ENCODE data around the gene TKTL1. TPM values are rescaled to one million over a fixed set of nuclear protein-coding genes. Genes with fewer than 3 reads are reported as not detected.

The TKTL1 gene
- total RNA-seq, 4 donors from 2014 or later, result 0.31 TPM; not detected in 2

GRCh38 chrX:154313147-154313546 lies 17.6 kb downstream of the TKTL1 start:
- Histone ChIP-seq H3K27me3 (no peaks in the 10 kb centered on the region), H3K36me3 (no peaks in the 10 kb centered on the region), H3K27ac (no peak overlapping the region), H3K4me3 (no peak overlapping the region), H3K4me1 (no peaks in the 10 kb centered on the region), H3K9me3 (no peaks in the 10 kb centered on the region)
- ATAC-seq, result no peak
- WGBS, 2 donors (ENCODE audit: low coverage in 1 of 2), result 78 to 83% methylated on average over 2 to 3 of the region's 5 CpGs
- TF ChIP-seq POLR2A (IDR thresholded peaks at IDR 0.05), result no peak

GRCh38 chrX:154315416-154315815 lies 19.8 kb downstream of the TKTL1 start:
- ATAC-seq, result no peak
- no peak overlapping the region for H3K4me3 ChIP-seq
- H3K9me3 ChIP-seq, result no peaks in the 10 kb centered on the region
- 63% methylated on average over 3 of the region's 3 CpGs; no CpG with 5 or more reads in 1 of the 2 donors for WGBS, 2 donors (ENCODE audit: low coverage in 1 of 2)
- no peaks in the 10 kb centered on the region for H3K27me3 ChIP-seq
- no peak overlapping the region for H3K27ac ChIP-seq
- TF ChIP-seq EP300 (IDR thresholded peaks at IDR 0.05) (no peak), POLR2A (IDR thresholded peaks at IDR 0.05) (no peak), CTCF (IDR thresholded peaks at IDR 0.05) (no peak), POLR2AphosphoS5 (IDR thresholded peaks at IDR 0.05) (no peak)
- no peaks in the 10 kb centered on the region for H3K36me3 ChIP-seq
- no peaks in the 10 kb centered on the region for H3K4me1 ChIP-seq

- Histone ChIP-seq H3K27me3 (no peaks in the 10 kb centered on the region), H3K9me3 (no peaks in the 10 kb centered on the region), H3K36me3 (no peaks in the 10 kb centered on the region), H3K4me1 (no peaks in the 10 kb centered on the region), H3K4me3 (no peak overlapping the region), H3K27ac (no peak overlapping the region)
- peak; percentile 31 for ATAC-seq
- TF ChIP-seq EP300 (IDR thresholded peaks at IDR 0.05) (no peak), POLR2AphosphoS5 (IDR thresholded peaks at IDR 0.05) (no peak), CTCF (IDR thresholded peaks at IDR 0.05) (peak in 3 of 4 experiments; percentile 39 to 46 (median 41)), POLR2A (IDR thresholded peaks at IDR 0.05) (no peak)
- 16 to 23% methylated on average over 4 of the region's 7 CpGs for WGBS, 2 donors (ENCODE audit: low coverage in 1 of 2)
These were observed 21.9 kb downstream of the TKTL1 start for GRCh38 chrX:154317391-154317995.

- no peak for ATAC-seq
- Histone ChIP-seq H3K4me1 (no peaks in the 10 kb centered on the region), H3K9me3 (no peaks in the 10 kb centered on the region), H3K27me3 (no peaks in the 10 kb centered on the region), H3K27ac (no peak overlapping the region), H3K36me3 (no peaks in the 10 kb centered on the region), H3K4me3 (no peak overlapping the region)
- 75 to 86% methylated on average over 2 to 6 of the region's 11 CpGs for WGBS, 2 donors (ENCODE audit: low coverage in 1 of 2)
- TF ChIP-seq POLR2A (IDR thresholded peaks at IDR 0.05) (no peak), POLR2AphosphoS5 (IDR thresholded peaks at IDR 0.05) (no peak), EP300 (IDR thresholded peaks at IDR 0.05) (no peak), CTCF (IDR thresholded peaks at IDR 0.05) (no peak)
These were observed 24.8 kb downstream of the TKTL1 start for GRCh38 chrX:154320406-154320805.

- Histone ChIP-seq H3K36me3 (no peaks in the 10 kb centered on the region), H3K27ac (no peak overlapping the region), H3K27me3 (no peaks in the 10 kb centered on the region), H3K4me1 (no peaks in the 10 kb centered on the region), H3K4me3 (no peak overlapping the region), H3K9me3 (no peaks in the 10 kb centered on the region)
- no peak for TF ChIP-seq POLR2AphosphoS5 (IDR thresholded peaks at IDR 0.05)
- no peak for TF ChIP-seq CTCF (IDR thresholded peaks at IDR 0.05)
- TF ChIP-seq POLR2A (IDR thresholded peaks at IDR 0.05), result no peak
- no peak for TF ChIP-seq EP300 (IDR thresholded peaks at IDR 0.05)
- 57% methylated on average over 1 of the region's 7 CpGs; no CpG with 5 or more reads in 1 of the 2 donors for WGBS, 2 donors (ENCODE audit: low coverage in 1 of 2)
- ATAC-seq, result no peak
These were observed 25.6 kb downstream of the TKTL1 start for GRCh38 chrX:154321152-154321551.
